ENCODE results near the gene PLEKHJ1. TPM values are rescaled to one million over a fixed set of nuclear protein-coding genes. Genes with fewer than 3 reads are reported as not detected.

The PLEKHJ1 gene
- total and polyA plus RNA-seq, 9 of the 15 experiments (the other 6 are each of a cell fraction or from before 2014, with no cell fraction given), result 1.5 to 188 (median 63.9) TPM

DNA sequence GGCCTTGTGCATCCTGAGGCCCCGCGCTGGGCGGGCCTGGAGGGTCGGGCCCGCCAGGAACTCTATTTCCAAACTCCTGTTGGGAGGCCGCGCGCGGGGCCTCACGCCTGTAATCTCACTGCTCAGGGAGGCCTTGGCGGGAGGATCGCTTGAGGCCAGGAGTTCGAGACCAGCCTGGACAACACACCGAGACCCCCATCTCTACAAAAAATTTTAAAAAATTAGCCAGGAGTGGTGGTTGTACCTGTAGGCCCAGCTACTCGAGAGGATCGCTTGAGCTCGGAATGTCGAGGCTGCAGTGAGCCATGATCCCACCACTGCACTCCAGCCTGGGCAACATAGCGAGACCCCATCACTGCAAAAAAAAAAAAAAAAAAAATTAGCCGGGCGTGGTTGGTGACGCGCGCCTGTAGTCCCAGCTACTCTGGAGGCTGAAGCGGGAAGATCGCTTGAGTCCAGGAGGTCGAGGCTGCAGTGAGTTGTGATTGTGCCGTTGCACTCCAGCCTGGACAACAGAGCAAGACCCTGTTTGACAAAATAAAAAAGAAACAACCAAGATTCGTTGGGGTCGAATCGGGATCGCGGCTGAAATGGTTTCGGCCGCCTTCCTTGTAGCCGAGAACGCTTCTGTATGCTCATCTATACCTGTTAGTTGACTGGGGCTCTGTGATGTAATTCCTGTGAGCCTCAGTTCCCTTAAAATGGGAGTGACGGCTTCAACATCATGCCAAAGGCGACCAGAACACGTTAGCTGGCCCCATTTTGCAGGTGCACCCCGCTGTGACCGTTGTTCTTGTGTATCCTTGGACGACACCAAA, 1.1 kb upstream of the PLEKHJ1 start:
- H3K9me3 ChIP-seq (replicated peaks; ENCODE audit: control insufficient read depth, insufficient read depth, low read depth, low read length), result no peaks in the 10 kb centered on the region
- H4K20me1 ChIP-seq (replicated peaks; ENCODE audit: control insufficient read depth, insufficient read depth, low read length), result peaks cover 56% of the 10 kb centered on the region
- H3K27ac ChIP-seq (ENCODE audit: extremely low read depth, low read depth, low read length), result peak overlapping the region; percentile 98
- peak overlapping the region; percentile 90 to 98 for H3K9ac ChIP-seq (ENCODE audit: insufficient read depth in 1 of 2, low read depth in 2 of 2, low read length in 2 of 2)
- peak overlapping the region; percentile 94 for H3K4me2 ChIP-seq (ENCODE audit: insufficient read depth, low read length)
- peaks cover 19% of the 10 kb centered on the region for H3K9me1 ChIP-seq (ENCODE audit: control insufficient read depth, insufficient read depth, low read length)
- in situ Hi-C loops (cut with MboI), result loop anchor here (5.0 to 10.0 kb wide), 3 partner anchors 35 to 160 kb away; no protein-coding TSS in a partner anchor
- H3K36me3 ChIP-seq (ENCODE audit: control insufficient read depth, insufficient read depth, low read length), result peaks cover 58% of the 10 kb centered on the region; the same call in 2 of the 3 replicates
- FAIRE-seq (no peak), ATAC-seq (no peak), DNase-seq (ENCODE audit: extremely low read depth in 1 of 4, low spot score in 3 of 4) (peak in 1 of 4 experiments; percentile 49)
- CTCF ChIA-PET (ENCODE audit: low intra/inter-chr PET ratio), result interaction anchor here (1.5 kb wide), 1 partner anchor 36 kb away, joined by 6 read pairs; no protein-coding TSS in a partner anchor
- POLR2A ChIA-PET, result interaction anchor here (0.6 to 4.8 kb wide), 8 partner anchors 9 to 180 kb away, joined by 3 to 86 read pairs (median 4); no protein-coding TSS in a partner anchor
- H3K79me2 ChIP-seq (ENCODE audit: control insufficient read depth, insufficient read depth, low read length), result peaks cover 95% of the 10 kb centered on the region
- no peaks in the 10 kb centered on the region for H3K27me3 ChIP-seq (ENCODE audit: control insufficient read depth in 2 of 2, insufficient read depth in 2 of 2, low read length in 2 of 2)
- peak overlapping the region; percentile 97 for H3K4me3 ChIP-seq
- intact Hi-C loops (cut with micrococcal nuclease), result loop anchor here (2.0 kb wide), 1 partner anchor 26 kb away; no protein-coding TSS in a partner anchor
- peaks cover 28 to 70% of the 10 kb centered on the region in 2 experiments for H3K4me1 ChIP-seq (replicated peaks in 1 of 2; ENCODE audit: control insufficient read depth in 2 of 2, insufficient read depth in 2 of 2, low read length in 2 of 2)
- WGBS (ENCODE audit: insufficient coverage, low coverage, missing lambda C conversion rate), result 2% methylated on average over 37 of the region's 43 CpGs
- H2AFZ ChIP-seq (ENCODE audit: low read depth, low read length), result peak overlapping the region; percentile 99; the same call in 1 of the 2 replicates
- BruUV-seq (replicated peaks), result TSS peak; percentile 59
- TF ChIP-seq, protein P1, sequence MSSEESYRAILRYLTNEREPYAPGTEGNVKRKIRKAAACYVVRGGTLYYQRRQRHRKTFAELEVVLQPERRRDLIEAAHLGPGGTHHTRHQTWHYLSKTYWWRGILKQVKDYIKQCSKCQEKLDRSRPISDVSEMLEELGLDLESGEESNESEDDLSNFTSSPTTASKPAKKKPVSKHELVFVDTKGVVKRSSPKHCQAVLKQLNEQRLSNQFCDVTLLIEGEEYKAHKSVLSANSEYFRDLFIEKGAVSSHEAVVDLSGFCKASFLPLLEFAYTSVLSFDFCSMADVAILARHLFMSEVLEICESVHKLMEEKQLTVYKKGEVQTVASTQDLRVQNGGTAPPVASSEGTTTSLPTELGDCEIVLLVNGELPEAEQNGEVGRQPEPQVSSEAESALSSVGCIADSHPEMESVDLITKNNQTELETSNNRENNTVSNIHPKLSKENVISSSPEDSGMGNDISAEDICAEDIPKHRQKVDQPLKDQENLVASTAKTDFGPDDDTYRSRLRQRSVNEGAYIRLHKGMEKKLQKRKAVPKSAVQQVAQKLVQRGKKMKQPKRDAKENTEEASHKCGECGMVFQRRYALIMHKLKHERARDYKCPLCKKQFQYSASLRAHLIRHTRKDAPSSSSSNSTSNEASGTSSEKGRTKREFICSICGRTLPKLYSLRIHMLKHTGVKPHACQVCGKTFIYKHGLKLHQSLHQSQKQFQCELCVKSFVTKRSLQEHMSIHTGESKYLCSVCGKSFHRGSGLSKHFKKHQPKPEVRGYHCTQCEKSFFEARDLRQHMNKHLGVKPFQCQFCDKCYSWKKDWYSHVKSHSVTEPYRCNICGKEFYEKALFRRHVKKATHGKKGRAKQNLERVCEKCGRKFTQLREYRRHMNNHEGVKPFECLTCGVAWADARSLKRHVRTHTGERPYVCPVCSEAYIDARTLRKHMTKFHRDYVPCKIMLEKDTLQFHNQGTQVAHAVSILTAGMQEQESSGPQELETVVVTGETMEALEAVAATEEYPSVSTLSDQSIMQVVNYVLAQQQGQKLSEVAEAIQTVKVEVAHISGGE (CRISPR knock-in tag; IDR thresholded peaks at IDR 0.05), result peak in 1 of 3 experiments; percentile 5; a peak in 1 of 6 replicates
- TF ChIP-seq KAT7 (CRISPR knock-in tag; IDR thresholded peaks at IDR 0.05; ENCODE audit: borderline replicate concordance), result no peak
- no peak for TF ChIP-seq TEAD2 (tag; IDR thresholded peaks at IDR 0.05)
- TF ChIP-seq PCBP1 (IDR thresholded peaks at IDR 0.05; ENCODE audit: low read depth, low read length, poor library complexity, severe bottlenecking), result peak; percentile 59
- no peak for TF ChIP-seq PPARD (CRISPR knock-in tag; IDR thresholded peaks at IDR 0.05)
- no peak for TF ChIP-seq TFAM (CRISPR knock-in tag; conservative IDR thresholded peaks at IDR 0.05)
- no peak for TF ChIP-seq TSC22D4 (tag; IDR thresholded peaks at IDR 0.05)
- TF ChIP-seq, protein P2, sequence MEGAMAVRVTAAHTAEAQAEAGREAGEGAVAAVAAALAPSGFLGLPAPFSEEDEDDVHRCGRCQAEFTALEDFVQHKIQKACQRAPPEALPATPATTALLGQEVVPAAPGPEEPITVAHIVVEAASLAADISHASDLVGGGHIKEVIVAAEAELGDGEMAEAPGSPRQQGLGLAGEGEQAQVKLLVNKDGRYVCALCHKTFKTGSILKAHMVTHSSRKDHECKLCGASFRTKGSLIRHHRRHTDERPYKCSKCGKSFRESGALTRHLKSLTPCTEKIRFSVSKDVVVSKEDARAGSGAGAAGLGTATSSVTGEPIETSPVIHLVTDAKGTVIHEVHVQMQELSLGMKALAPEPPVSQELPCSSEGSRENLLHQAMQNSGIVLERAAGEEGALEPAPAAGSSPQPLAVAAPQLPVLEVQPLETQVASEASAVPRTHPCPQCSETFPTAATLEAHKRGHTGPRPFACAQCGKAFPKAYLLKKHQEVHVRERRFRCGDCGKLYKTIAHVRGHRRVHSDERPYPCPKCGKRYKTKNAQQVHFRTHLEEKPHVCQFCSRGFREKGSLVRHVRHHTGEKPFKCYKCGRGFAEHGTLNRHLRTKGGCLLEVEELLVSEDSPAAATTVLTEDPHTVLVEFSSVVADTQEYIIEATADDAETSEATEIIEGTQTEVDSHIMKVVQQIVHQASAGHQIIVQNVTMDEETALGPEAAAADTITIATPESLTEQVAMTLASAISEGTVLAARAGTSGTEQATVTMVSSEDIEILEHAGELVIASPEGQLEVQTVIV (CRISPR knock-in tag; IDR thresholded peaks at IDR 0.05; ENCODE audit: borderline replicate concordance), result no peak
- no peak for TF ChIP-seq COPS2 (conservative IDR thresholded peaks at IDR 0.05)
- TF ChIP-seq TAF7 (tag; IDR thresholded peaks at IDR 0.05), result no peak
- no peak for TF ChIP-seq TRIM24 (IDR thresholded peaks at IDR 0.05)
- TF ChIP-seq OTX1 (CRISPR knock-in tag; IDR thresholded peaks at IDR 0.05), result no peak
- TF ChIP-seq DMBX1 (CRISPR knock-in tag; IDR thresholded peaks at IDR 0.05; ENCODE audit: borderline replicate concordance), result no peak
- TF ChIP-seq, protein P3, sequence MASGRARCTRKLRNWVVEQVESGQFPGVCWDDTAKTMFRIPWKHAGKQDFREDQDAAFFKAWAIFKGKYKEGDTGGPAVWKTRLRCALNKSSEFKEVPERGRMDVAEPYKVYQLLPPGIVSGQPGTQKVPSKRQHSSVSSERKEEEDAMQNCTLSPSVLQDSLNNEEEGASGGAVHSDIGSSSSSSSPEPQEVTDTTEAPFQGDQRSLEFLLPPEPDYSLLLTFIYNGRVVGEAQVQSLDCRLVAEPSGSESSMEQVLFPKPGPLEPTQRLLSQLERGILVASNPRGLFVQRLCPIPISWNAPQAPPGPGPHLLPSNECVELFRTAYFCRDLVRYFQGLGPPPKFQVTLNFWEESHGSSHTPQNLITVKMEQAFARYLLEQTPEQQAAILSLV (tag; IDR thresholded peaks at IDR 0.05), result no peak

All from K562 (cell line).